ENCODE data around the gene PPP6R1. TPM values are rescaled to one million over a fixed set of nuclear protein-coding genes. Genes with fewer than 3 reads are reported as not detected.
A peak's percentile ranks its signal among the peaks of the same experiment; 100 is the strongest.

PPP6R1 gene
- total RNA-seq, 1 experiment from 2014 or later, result 159 TPM

DNA sequence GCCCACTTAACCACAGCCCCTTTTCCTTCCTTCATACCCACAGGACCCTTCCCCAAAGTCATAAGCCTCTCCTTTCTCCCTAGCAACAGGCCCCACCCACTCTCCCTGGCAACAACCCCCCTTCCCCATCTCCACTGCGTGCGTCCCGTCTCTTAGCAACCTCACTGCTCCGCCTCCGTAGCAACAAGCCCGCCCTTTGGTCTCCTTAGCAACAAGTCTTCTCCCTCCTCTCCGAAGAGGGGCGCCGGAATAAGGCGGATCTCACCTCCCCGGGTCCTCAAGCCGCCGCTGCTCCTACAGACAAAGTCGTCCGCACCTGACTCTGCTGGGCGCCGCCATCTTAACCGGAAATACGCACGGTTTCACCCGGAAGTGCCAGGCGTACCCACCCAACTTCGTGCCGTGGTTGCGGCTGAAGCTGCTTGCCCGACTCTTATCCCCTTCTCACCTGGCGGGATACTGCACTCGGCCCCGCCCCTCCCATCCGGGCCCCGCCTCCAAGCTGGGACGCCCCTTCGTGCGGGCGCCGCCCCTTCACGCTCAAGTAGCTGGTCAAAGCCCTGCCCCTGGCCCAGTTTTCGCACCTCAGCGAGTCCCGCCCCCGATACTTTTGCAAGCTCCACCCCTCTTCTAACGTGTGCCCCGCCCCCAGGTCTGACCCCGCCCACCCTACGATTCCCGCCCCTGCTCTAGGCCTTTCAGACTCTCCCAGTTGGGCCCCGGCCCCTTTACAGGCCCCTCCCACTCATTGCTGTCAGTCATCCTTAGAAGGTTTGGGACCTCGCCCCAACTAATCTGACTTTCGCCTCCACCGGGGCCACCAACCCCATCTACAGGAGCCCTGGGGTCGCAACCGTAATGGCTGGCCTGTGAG, 21.2 kb upstream of the PPP6R1 start, which contains the start of gene HSPBP1:
Gene HSPBP1, minus strand, starts transcription at position 341 of the 874 bp plus-strand sequence. CDS start 502 bp downstream, outside the sequence.
- CTCF ChIA-PET, result interaction anchor here (0.5 to 1.3 kb wide), 7 partner anchors 22 to 243 kb away, joined by 3 to 8 read pairs (median 4); partner anchors contain the start of gene KMT5C
- Histone ChIP-seq H2AFZ (peak within 1 kb of the TSS; percentile 83), H3K4me2 (peak within 1 kb of the TSS; percentile 95), H3K9me2 (ENCODE audit: insufficient read depth) (no peaks in the 10 kb centered on the region), H3K36me3 (ENCODE audit: low read depth) (0 out of 2 replicates have a peak, but pooled peaks cover 3% of the 10 kb centered on the region), H3K4me1 (replicated peaks; ENCODE audit: insufficient read depth) (peaks cover 8% of the 10 kb centered on the region; the same call in 1 of the 2 replicates), H3K79me2 (ENCODE audit: low read depth) (peaks cover 18% of the 10 kb centered on the region), H3K4me3 (peak within 1 kb of the TSS; percentile 94), H3F3A (ENCODE audit: insufficient read depth, low read depth) (peaks cover 24% of the 10 kb centered on the region), H3K27me3 (ENCODE audit: insufficient read depth, low read depth) (peaks cover 4% of the 10 kb centered on the region; the same call in 1 of the 2 replicates), H4K20me1 (ENCODE audit: insufficient read depth) (0 out of 2 replicates have a peak, but pooled peaks cover 5% of the 10 kb centered on the region), H3K9me3 (ENCODE audit: insufficient read depth, low read depth) (no peaks in the 10 kb centered on the region), H3K27ac (peak within 1 kb of the TSS; percentile 72)
- POLR2A ChIA-PET (ENCODE audit: unreplicated experiment), result interaction anchor here (0.5 to 1.6 kb wide), 13 partner anchors 18 to 1091 kb away, joined by 3 to 18 read pairs (median 5); partner anchors contain the start of genes DNAAF3, KMT5C, MBOAT7 and PPP6R1
- no TSS peak for BruUV-seq (replicated peaks)
- DNase-seq, result peak; percentile 94 to 100
- intact Hi-C loops (cut with micrococcal nuclease; ENCODE audit: unreplicated experiment), result loop anchor here (1.0 kb wide), 2 partner anchors 21 to 131 kb away; partner anchors contain the start of genes PPP6R1 and TNNT1
- no peak for TF ChIP-seq EZH2 (IDR thresholded peaks at IDR 0.05; ENCODE audit: low read depth)
- TF ChIP-seq, protein P1, sequence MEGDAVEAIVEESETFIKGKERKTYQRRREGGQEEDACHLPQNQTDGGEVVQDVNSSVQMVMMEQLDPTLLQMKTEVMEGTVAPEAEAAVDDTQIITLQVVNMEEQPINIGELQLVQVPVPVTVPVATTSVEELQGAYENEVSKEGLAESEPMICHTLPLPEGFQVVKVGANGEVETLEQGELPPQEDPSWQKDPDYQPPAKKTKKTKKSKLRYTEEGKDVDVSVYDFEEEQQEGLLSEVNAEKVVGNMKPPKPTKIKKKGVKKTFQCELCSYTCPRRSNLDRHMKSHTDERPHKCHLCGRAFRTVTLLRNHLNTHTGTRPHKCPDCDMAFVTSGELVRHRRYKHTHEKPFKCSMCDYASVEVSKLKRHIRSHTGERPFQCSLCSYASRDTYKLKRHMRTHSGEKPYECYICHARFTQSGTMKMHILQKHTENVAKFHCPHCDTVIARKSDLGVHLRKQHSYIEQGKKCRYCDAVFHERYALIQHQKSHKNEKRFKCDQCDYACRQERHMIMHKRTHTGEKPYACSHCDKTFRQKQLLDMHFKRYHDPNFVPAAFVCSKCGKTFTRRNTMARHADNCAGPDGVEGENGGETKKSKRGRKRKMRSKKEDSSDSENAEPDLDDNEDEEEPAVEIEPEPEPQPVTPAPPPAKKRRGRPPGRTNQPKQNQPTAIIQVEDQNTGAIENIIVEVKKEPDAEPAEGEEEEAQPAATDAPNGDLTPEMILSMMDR (conservative IDR thresholded peaks at IDR 0.05), result no peak

DNA sequence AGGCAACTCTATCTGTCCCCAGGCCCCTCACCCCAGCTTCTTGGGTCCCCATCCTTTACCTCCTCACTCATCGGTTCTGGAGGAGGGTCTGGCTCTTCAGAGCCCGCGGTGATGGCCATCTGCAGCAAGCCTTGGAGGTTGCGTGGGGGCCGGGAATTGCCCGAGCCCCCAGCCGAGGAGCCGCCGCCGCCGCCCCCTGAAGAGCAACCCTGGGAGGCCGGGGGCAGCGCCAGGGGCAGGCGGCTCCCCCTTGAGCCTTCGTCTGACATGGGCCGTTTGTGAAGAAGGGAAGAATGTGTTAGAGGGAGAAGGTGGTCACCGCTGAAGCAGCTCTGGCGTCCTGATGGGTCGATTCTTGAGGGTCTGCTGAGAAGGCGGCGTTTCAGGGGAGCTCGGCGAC, 20.5 kb upstream of the PPP6R1 start:
- Histone ChIP-seq H3K4me1 (replicated peaks; ENCODE audit: insufficient read depth) (peaks cover 8% of the 10 kb centered on the region; the same call in 1 of the 2 replicates), H3K9me3 (ENCODE audit: insufficient read depth, low read depth) (no peaks in the 10 kb centered on the region), H4K20me1 (ENCODE audit: insufficient read depth) (0 out of 2 replicates have a peak, but pooled peaks cover 5% of the 10 kb centered on the region), H3K36me3 (ENCODE audit: low read depth) (0 out of 2 replicates have a peak, but pooled peaks cover 6% of the 10 kb centered on the region), H3K27ac (peak overlapping the region; percentile 72), H3K9me2 (ENCODE audit: insufficient read depth) (no peaks in the 10 kb centered on the region), H3K4me3 (peak overlapping the region; percentile 94), H3K79me2 (ENCODE audit: low read depth) (peaks cover 18% of the 10 kb centered on the region), H3K4me2 (peak overlapping the region; percentile 95), H2AFZ (peak overlapping the region; percentile 83), H3K27me3 (ENCODE audit: insufficient read depth, low read depth) (peaks cover 4% of the 10 kb centered on the region; the same call in 1 of the 2 replicates), H3F3A (ENCODE audit: insufficient read depth, low read depth) (peaks cover 21% of the 10 kb centered on the region)
- no peak for DNase-seq
- ChIA-PET POLR2A (ENCODE audit: unreplicated experiment) (interaction anchor here (0.6 to 1.6 kb wide), 6 partner anchors 20 to 133 kb away, joined by 3 to 10 read pairs (median 6); partner anchors contain the start of genes DNAAF3 and UBE2S), CTCF (interaction anchor here (1.0 kb wide), 1 partner anchor 139 kb away, joined by 3 read pairs; no protein-coding TSS in a partner anchor)
- intact Hi-C loops (cut with micrococcal nuclease; ENCODE audit: unreplicated experiment), result no loop called here
- no TSS peak for BruUV-seq (replicated peaks)
- TF ChIP-seq, protein P1 (conservative IDR thresholded peaks at IDR 0.05), result no peak
- no peak for TF ChIP-seq EZH2 (IDR thresholded peaks at IDR 0.05; ENCODE audit: low read depth)
